Measurements from ENCODE around the gene PBX3.

PBX3 gene

GRCh38 chr9:126000256-126000655 lies 253.1 kb downstream of the PBX3 start:
- Histone ChIP-seq H3K27me3 (ENCODE audit: low read length) (no peaks in the 10 kb centered on the region), H3K27ac (ENCODE audit: low read depth, low read length) (no peak overlapping the region), H4K20me1 (ENCODE audit: low read depth, low read length) (no peaks in the 10 kb centered on the region), H2AFZ (ENCODE audit: low read depth, low read length, severe bottlenecking) (no peak overlapping the region), H3K9ac (ENCODE audit: low read length) (no peak overlapping the region), H3K79me2 (ENCODE audit: insufficient read depth, low read length) (no peaks in the 10 kb centered on the region), H3K9me2 (replicated peaks; ENCODE audit: insufficient read depth, low read length) (no peaks in the 10 kb centered on the region), H3K36me3 (ENCODE audit: low read length) (no peaks in the 10 kb centered on the region), H3K9me3 (ENCODE audit: insufficient read depth, low read length) (no peaks in the 10 kb centered on the region), H3K4me2 (ENCODE audit: low read depth, low read length, poor library complexity, severe bottlenecking) (no peak overlapping the region), H3F3A (ENCODE audit: insufficient read depth) (no peaks in the 10 kb centered on the region), H3K4me3 (ENCODE audit: insufficient read depth, low read length, poor library complexity, severe bottlenecking) (no peak overlapping the region)
- no peak for TF ChIP-seq CTCF (IDR thresholded peaks at IDR 0.05; ENCODE audit: insufficient read depth, low read length, poor library complexity, severe bottlenecking)
- TF ChIP-seq EZH2phosphoT487 (conservative IDR thresholded peaks at IDR 0.05; ENCODE audit: low read length): no peak

- H3K9ac ChIP-seq (ENCODE audit: low read length): no peak overlapping the region
- no peak for TF ChIP-seq EZH2phosphoT487 (conservative IDR thresholded peaks at IDR 0.05; ENCODE audit: low read length)
- no peak for TF ChIP-seq CTCF (IDR thresholded peaks at IDR 0.05; ENCODE audit: insufficient read depth, low read length, poor library complexity, severe bottlenecking)
Observed at GRCh38 chr9:126000731-126001580, 253.8 kb downstream of the PBX3 start.

GRCh38 chr9:126001581-126002225 lies 254.5 kb downstream of the PBX3 start:
- Histone ChIP-seq H4K20me1 (ENCODE audit: low read depth, low read length) (no peaks in the 10 kb centered on the region), H3K27me3 (ENCODE audit: low read length) (no peaks in the 10 kb centered on the region), H3K9me2 (replicated peaks; ENCODE audit: insufficient read depth, low read length) (no peaks in the 10 kb centered on the region), H3K4me3 (ENCODE audit: insufficient read depth, low read length, poor library complexity, severe bottlenecking) (no peak overlapping the region), H3K9me3 (ENCODE audit: insufficient read depth, low read length) (no peaks in the 10 kb centered on the region), H3K4me2 (ENCODE audit: low read depth, low read length, poor library complexity, severe bottlenecking) (no peak overlapping the region), H3K27ac (ENCODE audit: low read depth, low read length) (no peak overlapping the region), H3F3A (ENCODE audit: insufficient read depth) (no peaks in the 10 kb centered on the region), H2AFZ (ENCODE audit: low read depth, low read length, severe bottlenecking) (no peak overlapping the region), H3K36me3 (ENCODE audit: low read length) (no peaks in the 10 kb centered on the region), H3K9ac (ENCODE audit: low read length) (no peak overlapping the region), H3K79me2 (ENCODE audit: insufficient read depth, low read length) (no peaks in the 10 kb centered on the region)
- TF ChIP-seq CTCF (IDR thresholded peaks at IDR 0.05; ENCODE audit: insufficient read depth, low read length, poor library complexity, severe bottlenecking): no peak

More at GRCh38 chr9:126000731-126001580, 253.8 kb downstream of the PBX3 start:
- no peaks in the 10 kb centered on the region for H3K9me3 ChIP-seq (ENCODE audit: insufficient read depth, low read length)
- no peaks in the 10 kb centered on the region for H3F3A ChIP-seq (ENCODE audit: insufficient read depth)
- no peak overlapping the region for H2AFZ ChIP-seq (ENCODE audit: low read depth, low read length, severe bottlenecking)
- no peaks in the 10 kb centered on the region for H4K20me1 ChIP-seq (ENCODE audit: low read depth, low read length)
- H3K27ac ChIP-seq (ENCODE audit: low read depth, low read length): no peak overlapping the region
- no peak overlapping the region for H3K4me3 ChIP-seq (ENCODE audit: insufficient read depth, low read length, poor library complexity, severe bottlenecking)
- no peaks in the 10 kb centered on the region for H3K79me2 ChIP-seq (ENCODE audit: insufficient read depth, low read length)
- H3K27me3 ChIP-seq (ENCODE audit: low read length): no peaks in the 10 kb centered on the region
- no peak overlapping the region for H3K4me2 ChIP-seq (ENCODE audit: low read depth, low read length, poor library complexity, severe bottlenecking)
- no peaks in the 10 kb centered on the region for H3K9me2 ChIP-seq (replicated peaks; ENCODE audit: insufficient read depth, low read length)
- H3K36me3 ChIP-seq (ENCODE audit: low read length): no peaks in the 10 kb centered on the region
